ENCODE data around the gene ITGAD.
"Not testable (repeated sequence)": the region's sequence is repeated elsewhere in the genome, so short reads cannot be mapped to it uniquely, and the experiment has no call there.

Gene ITGAD

GRCh38 chr16:31439023-31439422 lies 45.9 kb downstream of the ITGAD start:
- H3K36me3 ChIP-seq (ENCODE audit: insufficient read depth, low read length); H3K9me3 ChIP-seq (ENCODE audit: insufficient read depth, low read depth, low read length); H3K4me1 ChIP-seq (ENCODE audit: insufficient read depth, low read length); H3K27me3 ChIP-seq (ENCODE audit: insufficient read depth, low read length); H3K9ac ChIP-seq (ENCODE audit: low read depth, low read length); H3K4me3 ChIP-seq (ENCODE audit: low read length); H3K27ac ChIP-seq (ENCODE audit: low read depth, low read length): not testable (repeated sequence)
- WGBS: 83% methylated on average over 2 of the region's 4 CpGs

- Histone ChIP-seq H3K27ac (ENCODE audit: low read depth, low read length) (no peak overlapping the region), H3K9ac (ENCODE audit: low read depth, low read length) (no peak overlapping the region), H3K4me3 (ENCODE audit: low read length) (no peak overlapping the region), H3K27me3 (ENCODE audit: insufficient read depth, low read length) (no peaks in the 10 kb centered on the region; the same call in 1 of the 2 replicates), H3K36me3 (ENCODE audit: insufficient read depth, low read length) (no peaks in the 10 kb centered on the region), H3K9me3 (ENCODE audit: insufficient read depth, low read depth, low read length) (no peaks in the 10 kb centered on the region), H3K4me1 (ENCODE audit: insufficient read depth, low read length) (no peaks in the 10 kb centered on the region)
- WGBS: 95% methylated on average over 2 of the region's 3 CpGs
Observed at GRCh38 chr16:31439519-31439918, 46.4 kb downstream of the ITGAD start.

- Histone ChIP-seq H3K36me3 (ENCODE audit: insufficient read depth, low read length) (no peaks in the 10 kb centered on the region), H3K27ac (ENCODE audit: low read depth, low read length) (no peak overlapping the region), H3K4me1 (ENCODE audit: insufficient read depth, low read length) (no peaks in the 10 kb centered on the region), H3K27me3 (ENCODE audit: insufficient read depth, low read length) (no peaks in the 10 kb centered on the region; the same call in 1 of the 2 replicates), H3K9me3 (ENCODE audit: insufficient read depth, low read depth, low read length) (no peaks in the 10 kb centered on the region), H3K9ac (ENCODE audit: low read depth, low read length) (no peak overlapping the region), H3K4me3 (ENCODE audit: low read length) (no peak overlapping the region)
- 89% methylated on average over 4 of the region's 4 CpGs for WGBS
Observed at GRCh38 chr16:31440516-31441184, 47.5 kb downstream of the ITGAD start.

DNA sequence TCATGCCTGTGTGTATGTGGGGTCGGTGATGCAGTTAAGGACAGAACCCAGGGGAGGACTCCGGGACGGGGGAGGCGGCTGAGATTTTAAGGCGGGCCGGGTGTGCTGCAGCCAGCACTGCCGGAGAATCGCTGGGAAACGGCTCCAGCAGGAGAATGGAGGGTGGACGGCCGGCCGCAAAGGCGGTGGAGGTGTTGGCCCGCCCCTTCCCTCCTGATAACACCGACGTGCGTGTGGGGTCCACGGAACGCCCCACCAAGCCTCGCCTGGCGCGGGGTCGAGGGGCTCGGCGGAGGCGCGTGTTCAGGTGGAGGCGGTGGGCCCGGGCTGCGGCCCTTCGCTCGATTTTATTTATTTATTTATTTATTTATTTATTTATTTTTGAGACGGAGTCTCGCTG lies 48.8 kb downstream of the ITGAD start:
- Histone ChIP-seq H3K9me3 (ENCODE audit: insufficient read depth, low read depth, low read length) (no peaks in the 10 kb centered on the region), H3K4me3 (ENCODE audit: low read length) (peak overlapping the region; percentile 62), H3K36me3 (ENCODE audit: insufficient read depth, low read length) (no peaks in the 10 kb centered on the region), H3K27ac (ENCODE audit: low read depth, low read length) (no peak overlapping the region), H3K27me3 (ENCODE audit: insufficient read depth, low read length) (no peaks in the 10 kb centered on the region; the same call in 1 of the 2 replicates), H3K4me1 (ENCODE audit: insufficient read depth, low read length) (no peaks in the 10 kb centered on the region), H3K9ac (ENCODE audit: low read depth, low read length) (no peak overlapping the region)
- 90% methylated on average over 29 of the region's 34 CpGs for WGBS

DNA sequence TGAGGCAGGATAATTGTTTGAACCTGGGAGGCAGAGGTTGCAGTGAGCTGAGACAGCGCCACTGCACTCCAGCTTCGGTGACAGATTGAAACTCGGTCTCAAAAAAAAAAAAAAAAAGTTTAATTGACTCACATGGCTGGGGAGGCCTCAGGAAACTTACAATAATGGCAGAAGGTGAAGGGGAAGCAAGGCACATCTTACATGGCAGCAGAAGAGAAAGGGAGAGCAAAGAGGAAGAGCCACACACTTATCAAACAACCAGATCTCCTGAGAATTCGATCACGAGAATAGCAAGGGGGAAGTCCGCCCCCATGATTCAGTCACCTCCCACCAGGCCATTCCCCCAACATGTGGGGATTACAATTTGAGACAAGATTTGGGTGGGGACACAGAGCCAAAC lies 52.8 kb downstream of the ITGAD start:
- not testable (repeated sequence) for H3K4me3 ChIP-seq (ENCODE audit: low read length); H3K4me1 ChIP-seq (ENCODE audit: insufficient read depth, low read length); H3K27ac ChIP-seq (ENCODE audit: low read depth, low read length); H3K9ac ChIP-seq (ENCODE audit: low read depth, low read length); H3K27me3 ChIP-seq (ENCODE audit: insufficient read depth, low read length); H3K36me3 ChIP-seq (ENCODE audit: insufficient read depth, low read length); H3K9me3 ChIP-seq (ENCODE audit: insufficient read depth, low read depth, low read length)
- WGBS: 95% methylated on average over 3 of the region's 6 CpGs

GRCh38 chr16:31451201-31451600 lies 58.1 kb downstream of the ITGAD start:
- Histone ChIP-seq H3K27ac (ENCODE audit: low read depth, low read length) (no peak overlapping the region), H3K4me3 (ENCODE audit: low read length) (no peak overlapping the region), H3K4me1 (ENCODE audit: insufficient read depth, low read length) (peaks cover 27% of the 10 kb centered on the region), H3K27me3 (ENCODE audit: insufficient read depth, low read length) (no peaks in the 10 kb centered on the region), H3K9me3 (ENCODE audit: insufficient read depth, low read depth, low read length) (no peaks in the 10 kb centered on the region), H3K36me3 (ENCODE audit: insufficient read depth, low read length) (no peaks in the 10 kb centered on the region), H3K9ac (ENCODE audit: low read depth, low read length) (no peak overlapping the region)
- WGBS: 93% methylated on average over 5 of the region's 5 CpGs

- WGBS: 41% methylated on average over 8 of the region's 11 CpGs
- Histone ChIP-seq H3K27ac (ENCODE audit: low read depth, low read length) (no peak overlapping the region), H3K4me1 (ENCODE audit: insufficient read depth, low read length) (peaks cover 27% of the 10 kb centered on the region), H3K9ac (ENCODE audit: low read depth, low read length) (no peak overlapping the region), H3K36me3 (ENCODE audit: insufficient read depth, low read length) (0 out of 2 replicates have a peak, but pooled peaks cover 4% of the 10 kb centered on the region), H3K27me3 (ENCODE audit: insufficient read depth, low read length) (no peaks in the 10 kb centered on the region), H3K9me3 (ENCODE audit: insufficient read depth, low read depth, low read length) (no peaks in the 10 kb centered on the region), H3K4me3 (ENCODE audit: low read length) (no peak overlapping the region)
Observed at GRCh38 chr16:31451681-31452351, 58.7 kb downstream of the ITGAD start.

DNA sequence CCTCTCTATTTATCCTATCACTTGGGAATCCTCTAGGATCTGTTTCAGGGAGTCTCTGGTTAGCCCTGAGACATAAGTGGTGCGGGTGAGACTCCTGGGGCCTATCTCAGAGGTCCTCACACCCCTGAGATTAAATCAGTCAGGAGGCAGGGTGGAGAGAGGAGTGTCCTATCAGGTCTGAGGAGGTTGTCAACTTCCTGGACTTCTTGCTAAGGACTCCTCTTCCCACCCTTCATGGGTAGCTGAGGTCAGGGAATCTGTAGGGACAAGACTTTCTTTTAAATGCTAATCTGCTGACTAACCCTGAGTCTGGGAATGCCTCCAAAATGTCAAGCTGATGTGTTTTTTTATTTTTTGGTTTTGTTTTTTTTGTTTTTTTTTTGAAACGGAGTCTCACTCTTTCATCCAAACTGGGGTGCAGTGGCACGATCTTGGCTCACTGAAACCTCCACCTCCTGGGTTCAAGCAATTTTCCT lies 59.5 kb downstream of the ITGAD start:
- no peak overlapping the region for H3K9ac ChIP-seq (ENCODE audit: low read depth, low read length)
- H3K27ac ChIP-seq (ENCODE audit: low read depth, low read length): peak overlapping the region; percentile 21; the same call in 1 of the 2 replicates
- no peak overlapping the region for H3K4me3 ChIP-seq (ENCODE audit: low read length)
- 48% methylated on average over 3 of the region's 3 CpGs for WGBS
- peaks cover 27% of the 10 kb centered on the region for H3K4me1 ChIP-seq (ENCODE audit: insufficient read depth, low read length)
- no peaks in the 10 kb centered on the region for H3K27me3 ChIP-seq (ENCODE audit: insufficient read depth, low read length)
- 0 out of 2 replicates have a peak, but pooled peaks cover 4% of the 10 kb centered on the region for H3K36me3 ChIP-seq (ENCODE audit: insufficient read depth, low read length)
- H3K9me3 ChIP-seq (ENCODE audit: insufficient read depth, low read depth, low read length): no peaks in the 10 kb centered on the region

- H3K36me3 ChIP-seq (ENCODE audit: insufficient read depth, low read length): 0 out of 2 replicates have a peak, but pooled peaks cover 4% of the 10 kb centered on the region
- no peak overlapping the region for H3K4me3 ChIP-seq (ENCODE audit: low read length)
- peaks cover 27% of the 10 kb centered on the region for H3K4me1 ChIP-seq (ENCODE audit: insufficient read depth, low read length)
- H3K9ac ChIP-seq (ENCODE audit: low read depth, low read length): no peak overlapping the region
- H3K9me3 ChIP-seq (ENCODE audit: insufficient read depth, low read depth, low read length): no peaks in the 10 kb centered on the region
- H3K27ac ChIP-seq (ENCODE audit: low read depth, low read length): peak overlapping the region; percentile 24; the same call in 1 of the 2 replicates
- WGBS: 38% methylated on average over 20 of the region's 20 CpGs
- H3K27me3 ChIP-seq (ENCODE audit: insufficient read depth, low read length): no peaks in the 10 kb centered on the region
Observed at GRCh38 chr16:31453255-31454204, 60.4 kb downstream of the ITGAD start.

DNA sequence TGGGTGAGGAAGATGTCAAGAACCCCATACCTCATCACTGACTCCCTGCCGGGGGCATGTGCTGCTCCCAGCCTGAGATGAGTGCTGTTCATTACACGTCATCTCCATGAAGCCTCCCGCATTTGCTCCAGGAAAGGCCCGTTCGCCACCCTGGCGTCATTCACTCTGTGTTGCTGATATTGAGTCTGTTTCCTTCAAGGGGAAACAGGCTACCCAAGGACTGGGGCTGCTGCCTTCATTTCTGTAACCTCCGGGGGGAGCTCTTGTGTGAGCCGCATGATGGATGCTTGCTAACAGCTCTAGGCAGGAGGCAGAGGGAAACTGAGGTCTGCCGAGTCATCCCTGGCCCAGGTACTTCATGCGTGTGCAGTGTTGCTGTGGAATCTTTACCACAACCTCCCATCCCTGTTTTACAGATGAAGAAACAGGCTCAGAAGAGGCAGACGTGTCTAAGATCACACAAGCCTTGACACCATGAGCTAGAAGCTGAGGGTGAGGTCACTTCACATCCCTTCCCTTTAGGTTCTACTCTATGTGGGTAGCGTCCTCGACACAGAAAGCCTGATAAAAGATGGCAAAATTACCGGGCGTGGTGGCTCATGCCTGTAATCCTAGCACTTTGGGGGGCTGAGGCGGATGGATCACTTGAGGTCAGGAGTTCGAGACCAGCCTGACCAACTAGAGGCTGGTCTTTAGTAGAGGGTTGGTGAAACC lies 62.6 kb downstream of the ITGAD start:
- WGBS: 83% methylated on average over 17 of the region's 17 CpGs
- H3K9me3 ChIP-seq (ENCODE audit: insufficient read depth, low read depth, low read length): no peaks in the 10 kb centered on the region
- H3K27me3 ChIP-seq (ENCODE audit: insufficient read depth, low read length): no peaks in the 10 kb centered on the region
- no peak overlapping the region for H3K9ac ChIP-seq (ENCODE audit: low read depth, low read length)
- 0 out of 2 replicates have a peak, but pooled peaks cover 4% of the 10 kb centered on the region for H3K36me3 ChIP-seq (ENCODE audit: insufficient read depth, low read length)
- H3K4me3 ChIP-seq (ENCODE audit: low read length): no peak overlapping the region
- no peak overlapping the region for H3K27ac ChIP-seq (ENCODE audit: low read depth, low read length)
- peaks cover 27% of the 10 kb centered on the region for H3K4me1 ChIP-seq (ENCODE audit: insufficient read depth, low read length)
